T1000 (cell line): Measurements from ENCODE around the gene VAMP5.
"Not testable (repeated sequence)": the region's sequence is repeated elsewhere in the genome, so short reads cannot be mapped to it uniquely, and the experiment has no call there.

Source experiments
- DNase-seq: peaks from one replicate; lab custom pipeline; 2025; ENCODE audit warnings: mixed read lengths; lab: John Stamatoyannopoulos, UW

The VAMP5 gene

GRCh38 chr2:85584354-85584856 is at the start of gene VAMP5:
TSS of gene VAMP5 (plus strand) at chr2:85584431. CDS start at chr2:85584491, 60 bp downstream.
- DNase-seq, result no peak

- DNase-seq, result no peak
Measured at GRCh38 chr2:85534881-85535280, 49.4 kb upstream of the VAMP5 start.

- peak; percentile 46 for DNase-seq
Measured at GRCh38 chr2:85536479-85536878, 47.8 kb upstream of the VAMP5 start.

GRCh38 chr2:85537600-85538506 is 46.4 kb upstream of the VAMP5 start:
- no peak for DNase-seq

- DNase-seq, result peak; percentile 92
Measured at GRCh38 chr2:85538507-85539360, 45.5 kb upstream of the VAMP5 start, which contains the start of gene MAT2A. TSS of gene MAT2A (plus strand) at chr2:85539168. CDS start at chr2:85539288, 120 bp downstream.

- no peak for DNase-seq
Measured at GRCh38 chr2:85539361-85540132, 44.7 kb upstream of the VAMP5 start.

GRCh38 chr2:85540133-85540648 is 44.0 kb upstream of the VAMP5 start:
- no peak for DNase-seq

GRCh38 chr2:85541262-85541661 is 43.0 kb upstream of the VAMP5 start:
- no peak for DNase-seq

GRCh38 chr2:85541753-85542457 is 42.3 kb upstream of the VAMP5 start:
- no peak for DNase-seq

- no peak for DNase-seq
Measured at GRCh38 chr2:85542777-85543176, 41.5 kb upstream of the VAMP5 start.

- DNase-seq, result not testable (repeated sequence)
Measured at GRCh38 chr2:85544254-85544691, 40.0 kb upstream of the VAMP5 start.

GRCh38 chr2:85544915-85545779 is 39.1 kb upstream of the VAMP5 start:
- DNase-seq, result not testable (repeated sequence)

GRCh38 chr2:85545780-85546240 is 38.4 kb upstream of the VAMP5 start:
- DNase-seq, result no peak

- no peak for DNase-seq
Measured at GRCh38 chr2:85547089-85547858, 37.0 kb upstream of the VAMP5 start.

GRCh38 chr2:85547859-85548607 is 36.2 kb upstream of the VAMP5 start:
- no peak for DNase-seq

- DNase-seq, result no peak
Measured at GRCh38 chr2:85548608-85548900, 35.7 kb upstream of the VAMP5 start.

- DNase-seq, result no peak
Measured at GRCh38 chr2:85549095-85549494, 35.1 kb upstream of the VAMP5 start.

- DNase-seq, result no peak
Measured at GRCh38 chr2:85549826-85550225, 34.4 kb upstream of the VAMP5 start.
